NCI-H2196 (cell line): ENCODE results near the gene UNK.

Experiments
- DNase-seq: peaks from one replicate; lab custom pipeline; 2025; ENCODE audit not compliant: unreplicated experiment; lab: John Stamatoyannopoulos, UW

The UNK gene

DNA sequence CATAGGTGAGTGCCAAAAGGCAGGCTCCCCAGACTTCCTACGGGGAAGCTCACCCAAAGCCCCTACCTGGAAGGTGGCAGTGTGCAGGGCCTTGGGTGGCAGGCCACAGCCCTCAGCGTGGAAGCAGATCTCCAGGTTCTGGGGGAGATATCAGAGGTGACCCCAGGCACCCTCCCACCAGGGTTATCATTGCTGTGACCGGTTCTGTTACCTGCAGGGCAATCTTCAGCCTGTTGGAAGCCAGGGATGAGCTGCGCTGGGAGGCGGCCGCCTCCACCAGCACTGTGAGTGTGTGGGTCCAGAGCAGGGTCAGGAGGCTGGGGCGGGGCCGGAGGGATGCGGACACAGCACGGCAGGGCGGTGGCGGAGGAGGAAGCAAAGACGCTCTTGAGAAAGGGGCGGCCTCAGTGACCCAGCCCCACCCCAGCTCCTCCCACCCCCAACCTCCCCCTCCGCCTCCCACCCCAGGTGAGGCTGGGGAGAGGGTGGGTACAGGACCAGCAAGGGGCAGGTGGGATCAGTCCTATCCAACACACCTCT, 46.5 kb downstream of the UNK start:
- no peak for DNase-seq

DNA sequence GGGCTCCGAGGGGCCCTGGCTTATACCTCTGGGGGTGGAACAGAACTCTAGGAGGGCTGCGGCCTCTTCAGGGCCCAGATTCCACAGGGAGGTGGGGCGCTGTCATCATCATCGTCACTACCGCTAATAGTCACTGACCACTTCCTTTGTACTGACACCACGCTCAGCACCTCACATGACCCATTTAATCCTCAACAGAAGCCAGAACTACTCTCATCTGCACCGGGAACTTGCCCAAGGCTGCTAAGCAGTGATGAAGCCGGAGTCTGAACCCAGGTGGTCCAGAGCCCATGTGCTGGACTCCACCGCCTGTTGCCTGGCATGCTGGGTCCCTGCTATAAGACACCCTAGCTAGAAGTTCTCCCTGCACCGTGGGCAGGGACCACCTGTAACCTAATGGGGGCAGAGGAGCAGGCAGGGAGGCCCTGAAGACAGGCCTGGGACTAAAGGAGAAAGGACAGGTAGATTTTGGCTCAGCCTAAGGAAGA, 47.6 kb downstream of the UNK start:
- DNase-seq, result no peak

DNA sequence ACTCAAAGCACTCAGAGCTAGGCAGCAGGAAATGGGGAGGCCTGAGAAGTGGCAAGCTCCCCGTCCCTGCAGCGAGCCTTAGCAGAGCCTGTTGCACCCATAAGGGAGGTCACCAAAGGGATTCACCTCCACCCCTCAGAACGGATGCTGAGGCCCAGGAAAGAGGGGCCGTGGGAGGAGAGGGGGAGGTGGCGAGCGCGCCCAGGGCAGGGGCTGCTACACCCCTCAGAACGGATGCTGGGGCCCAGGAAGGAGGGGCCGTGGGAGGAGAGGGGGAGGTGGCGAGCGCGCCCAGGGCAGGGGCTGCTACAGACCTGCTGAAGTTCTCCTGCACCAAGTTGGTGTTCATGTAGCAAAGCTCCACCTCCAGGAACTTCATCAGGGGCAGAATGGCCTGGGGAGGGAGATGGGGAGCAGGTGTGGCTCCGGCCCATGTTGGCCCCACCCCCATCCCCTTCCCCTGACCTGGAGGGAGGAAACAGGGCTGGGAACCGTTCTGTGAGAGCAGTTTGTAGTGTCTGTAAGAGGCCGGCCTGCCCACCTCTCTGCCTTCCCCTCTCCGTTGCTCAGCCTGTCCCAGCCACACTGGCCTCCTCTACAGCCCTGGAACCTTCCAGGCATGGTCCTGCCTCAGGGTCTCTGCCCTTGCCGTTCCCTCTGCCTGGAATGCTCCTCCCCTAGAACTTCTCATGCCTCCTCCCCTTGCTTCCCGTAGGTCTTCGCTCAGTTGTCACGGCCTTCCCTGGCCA, 48.2 kb downstream of the UNK start:
- DNase-seq, result peak; percentile 32

DNA sequence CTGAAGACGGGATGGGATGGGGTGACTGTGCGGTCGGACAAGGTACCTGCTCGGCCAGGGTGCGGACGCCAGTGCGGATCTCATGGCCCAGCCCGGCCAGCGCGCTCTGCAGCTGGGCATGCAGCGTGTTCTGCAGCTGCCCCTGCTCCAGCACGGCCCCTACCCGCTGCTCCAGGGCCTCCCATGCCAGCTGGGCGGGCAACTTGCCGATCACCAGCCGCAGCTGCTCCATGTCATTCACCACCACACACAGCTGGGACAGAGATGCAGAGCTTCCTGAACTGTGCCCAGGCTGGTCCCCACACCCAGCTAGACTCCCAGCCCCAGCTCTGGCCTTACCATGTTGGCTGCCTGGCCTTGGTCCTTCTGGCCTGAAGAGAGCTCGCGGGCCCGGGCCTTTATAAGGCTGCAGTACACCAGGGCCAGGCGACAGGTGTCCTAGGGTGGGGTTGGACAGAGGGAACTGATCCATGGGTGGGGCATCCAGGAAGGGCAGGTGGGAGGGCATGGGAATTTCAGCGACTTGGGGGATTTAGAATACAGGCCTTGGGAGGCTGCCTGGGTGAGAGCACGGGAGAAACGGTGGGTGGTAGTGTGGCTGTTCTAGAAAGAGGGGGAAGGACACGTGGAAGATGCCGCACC, 49.8 kb downstream of the UNK start:
- DNase-seq, result no peak

DNA sequence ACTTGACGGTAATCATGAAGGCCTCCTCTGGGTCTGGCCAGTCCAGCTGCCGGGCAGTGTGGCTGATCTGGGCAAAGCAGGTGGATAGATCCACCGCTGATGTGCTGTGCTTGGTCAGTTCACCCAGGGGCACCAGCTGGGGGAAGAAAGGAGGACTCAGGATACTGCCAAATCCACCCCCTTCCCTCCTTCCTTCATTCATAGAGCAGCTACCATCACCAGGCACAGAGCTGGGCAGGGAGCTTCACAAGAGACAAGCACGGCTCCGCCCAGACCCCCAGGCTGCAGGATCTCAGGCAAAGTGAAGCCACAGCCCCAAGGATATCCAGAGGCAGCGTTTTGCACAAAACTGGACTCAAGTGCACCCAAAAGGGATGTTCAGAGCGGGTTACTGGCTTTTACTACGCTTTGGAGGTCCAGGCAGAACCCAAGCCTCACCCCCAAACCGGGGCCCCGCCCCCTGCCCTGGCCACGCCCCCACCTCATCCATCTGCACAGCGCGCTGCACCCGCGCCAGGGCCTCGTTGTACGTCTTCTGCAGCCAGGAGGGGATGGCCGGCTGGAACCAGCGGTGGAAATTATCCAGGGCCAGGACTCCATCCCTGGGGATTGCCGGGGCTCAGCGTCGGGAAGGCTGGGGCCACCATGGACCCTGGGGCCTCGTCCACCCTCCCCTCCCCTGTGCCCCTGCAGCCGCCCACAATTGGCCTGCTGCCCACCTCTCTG, 50.5 kb downstream of the UNK start:
- DNase-seq, result peak; percentile 33

DNA sequence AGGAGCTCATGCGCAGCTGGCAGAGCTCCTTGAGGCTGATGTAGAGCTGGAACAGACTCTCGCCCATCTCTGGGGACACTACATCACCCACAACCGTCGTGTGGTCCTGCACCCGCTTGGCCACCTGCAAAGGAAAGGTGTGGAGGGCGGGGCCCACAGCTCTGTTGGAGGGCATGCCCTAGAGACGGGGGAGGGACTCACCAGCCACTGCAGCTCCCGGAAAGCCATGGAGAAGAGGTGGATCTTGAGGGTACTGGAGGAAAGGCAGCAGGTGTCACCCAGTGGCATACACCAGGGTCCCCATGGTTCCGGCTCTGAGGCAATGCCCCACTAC, 51.0 kb downstream of the UNK start:
- no peak for DNase-seq

DNA sequence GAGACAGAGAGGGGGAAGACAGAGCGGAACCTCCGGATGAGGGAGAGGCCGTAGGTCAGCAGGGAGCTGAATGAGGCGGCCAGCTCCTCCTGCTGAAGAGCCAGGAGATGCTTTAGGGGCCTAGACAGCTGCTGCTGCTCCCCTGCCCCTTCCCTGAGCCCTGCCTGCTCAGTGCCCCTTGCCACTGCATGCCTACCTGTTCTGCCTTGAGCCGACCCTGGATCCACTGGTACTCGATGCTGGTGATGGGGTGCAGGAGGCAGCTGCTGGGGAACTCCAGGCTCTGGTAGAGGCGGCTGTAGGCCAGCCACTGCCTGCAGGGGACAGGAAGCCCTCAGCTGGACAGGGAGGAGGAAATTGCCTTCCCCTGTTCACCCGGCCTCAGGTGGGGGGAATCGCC, 52.0 kb downstream of the UNK start:
- no peak for DNase-seq

DNA sequence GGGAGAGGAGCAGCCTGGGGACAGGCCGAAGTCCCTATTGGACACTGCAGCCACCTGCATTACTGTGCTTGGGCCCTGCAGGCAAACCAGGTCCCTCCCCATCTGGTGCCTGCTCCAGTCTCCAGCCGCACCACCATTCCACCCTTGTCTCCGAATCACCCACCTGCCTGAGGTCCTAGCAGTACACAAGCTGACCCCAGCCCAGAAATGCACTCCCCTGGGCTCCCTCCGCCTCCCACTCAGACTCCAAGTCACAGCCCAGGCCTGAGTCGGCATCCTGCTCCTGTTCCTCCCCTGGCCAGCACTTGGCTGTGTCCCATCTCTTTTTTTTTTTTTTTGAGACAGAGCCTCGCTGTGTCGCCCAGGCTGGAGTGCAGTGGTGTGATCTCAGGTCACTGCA, 53.3 kb downstream of the UNK start:
- DNase-seq, result no peak

DNA sequence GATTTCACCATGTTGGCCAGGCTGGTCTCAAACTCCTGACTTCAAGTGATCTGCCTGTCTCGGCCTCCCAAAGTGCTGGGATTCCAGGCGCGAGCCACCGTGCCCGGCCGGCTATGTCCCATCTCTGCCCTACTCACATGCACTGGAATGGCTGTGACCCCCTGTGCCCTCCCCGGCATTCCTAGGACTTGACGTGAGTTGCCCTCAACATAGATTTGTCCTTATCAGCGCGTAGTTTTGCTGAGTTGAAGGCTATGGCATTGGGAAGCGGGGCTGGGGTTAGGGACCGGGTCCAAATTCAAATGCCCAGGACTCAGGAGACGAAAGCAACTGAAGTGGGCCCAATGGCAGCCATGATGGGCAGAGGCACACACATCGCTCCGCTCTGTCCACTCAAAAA, 53.8 kb downstream of the UNK start:
- no peak for DNase-seq

DNA sequence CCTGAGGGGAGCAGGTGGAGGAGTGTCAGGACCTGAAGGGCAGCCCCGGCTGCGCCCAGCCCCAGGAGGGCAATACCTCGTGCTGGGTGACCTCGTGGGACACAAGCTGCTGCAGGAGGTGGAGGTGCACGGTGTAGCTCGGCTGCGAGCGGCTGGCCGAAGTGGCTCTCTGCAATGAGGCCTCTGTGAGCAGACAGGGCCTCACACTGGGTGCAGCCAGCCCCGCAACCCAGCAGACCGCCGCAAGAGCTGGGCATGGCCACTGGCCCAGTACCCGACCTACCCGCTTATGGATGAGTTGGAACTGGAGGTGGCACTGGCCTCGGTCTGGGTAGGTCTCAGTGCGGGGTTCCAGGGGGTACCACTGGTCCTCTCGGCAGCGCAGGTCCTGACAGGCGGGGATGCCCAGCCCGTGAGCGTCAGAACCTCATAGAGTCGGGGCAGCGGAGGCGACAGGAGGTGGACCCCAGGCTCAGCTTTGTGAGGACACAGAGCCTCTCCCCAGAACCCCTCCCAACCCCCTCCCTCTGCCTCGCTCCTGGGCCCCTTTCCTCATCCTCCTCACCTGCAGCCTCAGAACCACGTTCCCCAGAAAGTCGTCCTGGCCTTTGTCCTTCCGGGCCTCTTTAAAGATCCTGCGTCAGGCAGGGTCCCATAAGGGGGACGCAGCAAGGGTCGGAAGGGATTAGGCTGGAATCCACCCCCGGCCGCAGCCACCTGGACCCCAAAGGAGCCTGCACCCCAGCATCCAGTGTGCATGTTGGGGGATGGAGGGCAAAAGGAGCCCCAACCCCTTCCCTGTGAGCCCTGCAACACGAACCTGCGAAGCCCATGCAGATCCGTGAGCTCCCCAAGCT, 55.6 kb downstream of the UNK start:
- no peak for DNase-seq

DNA sequence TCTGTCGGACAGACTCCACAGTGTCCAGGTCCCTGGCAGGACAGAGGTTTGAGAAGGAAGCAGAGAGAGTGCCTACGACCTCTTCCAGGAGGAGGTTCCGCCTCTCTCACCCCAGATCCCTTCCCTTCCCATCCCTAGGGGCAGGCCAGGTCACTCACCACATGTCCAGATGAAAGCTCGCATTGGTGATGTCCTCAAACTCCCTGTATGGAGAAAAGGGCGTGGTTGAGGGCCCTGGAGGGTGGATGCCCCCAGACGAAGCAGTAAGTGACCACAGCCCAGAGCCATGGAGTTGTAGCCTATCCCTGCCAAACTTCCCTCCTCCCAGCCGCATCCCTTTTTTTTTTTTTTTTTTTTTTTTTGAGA, 56.2 kb downstream of the UNK start:
- no peak for DNase-seq

DNA sequence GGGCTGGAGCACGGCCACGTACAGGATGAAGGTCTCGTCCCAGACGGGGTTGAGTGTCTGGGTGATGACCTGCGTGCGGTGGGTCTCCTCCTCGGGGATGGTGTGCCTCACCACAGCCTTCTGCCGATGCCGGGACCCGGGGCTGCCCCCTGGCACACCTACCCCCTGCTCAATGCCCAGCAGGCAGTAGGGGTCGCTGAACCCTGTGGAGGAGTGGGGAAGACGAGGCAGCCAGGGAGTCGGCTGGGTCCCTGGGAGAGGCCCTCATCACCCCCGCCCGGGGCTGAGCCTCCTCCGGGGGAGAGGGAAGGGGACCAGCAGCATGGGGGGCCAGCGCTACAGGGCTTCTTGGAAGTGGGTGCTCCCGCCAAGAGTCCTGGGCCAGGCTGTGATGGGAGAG, 57.8 kb downstream of the UNK start:
- DNase-seq, result no peak

DNA sequence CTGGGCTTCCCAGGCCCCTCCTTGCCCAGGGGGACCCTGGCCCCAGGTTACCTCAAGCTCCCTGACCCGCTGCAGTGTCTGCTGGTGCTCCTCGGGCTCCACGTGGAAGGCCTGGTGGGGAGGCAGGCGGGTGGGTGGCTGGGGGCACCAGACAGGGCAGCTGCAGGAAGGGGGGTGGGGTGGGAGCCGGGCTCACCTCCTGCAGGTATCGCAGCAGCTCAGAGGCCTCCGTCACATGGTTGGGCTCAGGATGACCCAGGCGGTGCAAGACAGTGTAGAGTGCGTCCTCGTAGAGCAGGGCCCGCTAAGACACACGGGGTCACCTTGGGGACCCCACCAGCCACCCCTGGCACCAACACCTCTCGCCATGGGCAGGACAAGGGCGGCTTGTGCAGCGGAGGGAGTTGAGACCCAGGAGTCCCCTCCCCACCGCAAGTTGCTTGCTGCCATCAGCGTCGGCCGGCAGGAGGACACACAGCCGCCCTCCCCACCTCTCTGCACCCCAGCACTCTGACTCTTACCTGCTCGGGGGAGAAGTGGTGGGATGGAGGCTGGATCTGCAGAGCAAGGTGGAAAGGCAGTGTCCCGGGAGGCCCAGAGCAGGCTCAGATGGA, 58.5 kb downstream of the UNK start:
- no peak for DNase-seq

DNA sequence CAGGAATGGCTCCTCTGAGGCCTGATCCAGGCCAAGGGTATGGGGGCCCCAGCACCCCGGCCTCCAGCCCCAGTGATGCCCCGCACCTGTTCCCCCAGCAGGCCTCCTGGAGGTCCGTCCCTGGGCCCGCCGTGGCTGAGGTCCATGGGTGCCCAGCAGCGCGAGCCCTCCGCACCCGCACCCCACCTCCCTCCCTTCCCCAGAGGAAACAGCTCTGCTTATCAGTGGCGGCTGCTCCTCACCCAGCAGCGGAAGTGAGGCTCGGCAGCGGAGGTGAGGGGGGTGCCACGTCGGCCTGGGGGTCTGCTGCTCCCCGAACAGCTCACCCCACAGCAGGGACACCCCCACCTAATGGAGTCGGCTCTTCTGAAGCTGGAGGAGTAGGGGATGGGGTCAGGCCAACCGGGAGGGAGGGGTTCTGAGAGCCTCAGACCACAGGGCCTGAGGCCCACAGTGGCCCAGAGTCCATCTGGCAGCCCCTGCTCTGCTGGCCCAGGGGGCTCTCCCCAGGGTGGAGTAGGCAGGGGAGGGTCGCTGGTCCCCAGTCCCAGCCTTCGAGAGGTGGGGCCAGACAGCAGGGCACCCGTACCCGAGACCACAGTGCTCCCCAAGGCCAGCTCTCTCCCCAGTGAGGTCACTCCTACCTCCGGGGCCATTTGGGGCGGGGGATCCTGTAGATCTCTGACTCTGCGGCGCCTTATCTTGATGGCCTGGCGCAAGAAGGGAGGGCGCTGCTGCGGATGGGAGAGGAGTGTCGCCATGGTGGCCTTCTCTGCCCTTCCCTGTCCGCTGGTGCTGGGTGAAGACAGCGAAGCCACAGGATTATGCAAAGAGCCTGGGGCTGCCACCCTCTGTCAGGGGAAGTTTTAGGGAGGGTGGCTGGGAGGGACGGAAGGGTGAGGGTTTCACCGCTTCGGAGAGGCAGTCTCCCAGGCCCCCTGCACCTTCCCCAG, 59.2 kb downstream of the UNK start, which contains the start of gene UNC13D:
UNC13D (minus strand) TSS at position 828 of the 953 bp plus-strand sequence; CDS start at position 761, 67 bp downstream.
- no peak for DNase-seq

DNA sequence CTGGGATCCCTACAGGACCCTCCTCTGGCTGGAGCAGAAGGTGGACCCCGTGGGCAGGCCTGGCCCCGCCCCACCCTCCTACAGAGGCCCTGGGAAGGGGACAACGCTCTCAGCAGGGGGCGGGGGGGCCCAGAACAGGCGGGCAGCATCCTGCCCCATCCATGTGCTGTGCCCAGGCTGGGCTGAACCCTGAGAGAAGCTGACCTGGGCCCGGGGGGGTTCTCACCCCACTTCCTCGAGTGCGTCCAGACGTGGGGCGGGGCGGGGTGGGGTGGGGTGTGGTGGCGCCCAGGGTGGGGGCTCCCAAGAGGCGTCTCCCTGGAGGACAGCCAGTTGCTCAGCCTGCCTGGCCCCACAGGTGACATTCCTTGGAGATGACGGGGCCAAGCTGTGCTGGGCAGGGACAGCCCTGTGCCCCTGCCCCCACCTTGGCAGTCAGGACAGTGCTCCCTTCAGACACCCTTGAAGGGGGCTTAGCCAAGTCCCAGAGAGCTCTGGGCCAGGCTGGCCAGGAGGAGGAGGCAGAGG, 60.0 kb downstream of the UNK start:
- no peak for DNase-seq

DNA sequence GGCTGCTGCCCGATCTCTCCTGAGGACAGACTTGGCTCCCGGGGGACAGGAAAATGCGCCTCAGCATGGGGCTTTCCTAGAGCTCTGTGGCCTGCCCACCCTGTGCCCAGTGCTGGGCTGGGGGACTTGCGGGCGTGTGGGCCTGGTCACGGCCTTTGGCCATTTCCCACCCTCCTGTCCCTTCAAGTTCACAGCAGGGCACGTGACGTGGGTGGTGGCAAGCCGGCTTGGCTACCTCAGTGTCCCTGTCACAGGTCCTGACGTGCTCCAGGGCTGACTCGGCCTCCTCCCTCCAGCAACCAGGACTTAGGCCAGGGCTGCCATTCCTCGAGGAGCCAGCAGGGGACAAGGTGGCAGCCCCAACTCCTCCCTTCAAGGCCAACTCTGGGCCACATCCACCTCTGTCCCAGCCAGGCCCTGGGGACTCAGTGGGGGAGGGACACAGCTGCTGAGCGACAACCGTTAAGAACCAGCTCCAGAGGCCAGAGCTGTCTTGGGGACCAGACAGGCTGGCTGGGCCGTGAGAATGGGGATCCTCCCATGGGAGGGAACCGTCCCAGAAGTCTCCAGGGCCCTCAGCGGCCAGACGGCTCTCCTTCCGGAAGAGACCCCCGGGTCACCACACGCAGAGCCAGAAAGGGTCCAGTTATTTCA, 60.6 kb downstream of the UNK start:
- DNase-seq, result peak; percentile 68

DNA sequence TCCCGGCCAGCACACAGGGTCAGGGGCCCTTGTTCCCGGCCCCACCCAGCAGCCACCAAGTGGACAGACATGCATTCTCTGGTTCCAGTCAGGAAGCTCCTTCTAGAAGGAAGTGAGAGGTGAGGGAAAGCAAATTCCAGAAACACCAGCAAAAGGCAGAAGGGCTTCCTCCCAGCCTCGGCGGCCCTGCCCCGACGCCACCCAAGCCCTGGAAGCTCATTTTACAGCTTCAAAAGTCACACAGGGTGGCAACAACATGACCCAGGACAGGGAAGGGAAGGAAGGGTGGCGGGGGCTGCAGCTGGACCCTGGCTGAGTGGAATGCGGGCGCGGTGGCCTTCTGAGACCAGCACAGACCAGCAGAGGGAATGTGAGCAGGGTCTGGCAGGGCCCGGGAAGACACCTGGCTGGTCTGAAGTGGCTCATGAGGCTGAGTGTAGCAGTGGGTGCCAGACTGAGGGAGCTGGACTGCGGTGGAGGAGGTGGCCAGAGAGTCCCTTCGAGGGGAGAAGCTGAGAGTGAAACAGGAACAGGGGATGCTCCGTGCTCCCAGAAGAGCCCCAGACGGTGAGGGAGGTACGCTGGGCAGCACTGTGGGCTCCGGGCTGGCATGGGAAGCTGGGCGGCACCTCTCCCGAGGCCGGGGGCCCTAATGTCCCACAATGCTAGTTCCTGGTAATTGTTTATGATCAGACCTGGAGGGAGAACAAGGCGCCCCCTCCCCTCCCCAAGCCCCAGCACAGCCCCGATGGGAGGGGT, 61.5 kb downstream of the UNK start:
- no peak for DNase-seq
